DOHH2 (cell line): Measurements from ENCODE around the gene ZCRB1.

Source experiments
- CTCF ChIP-seq: fragments of 200-600 bp; sonication (generic); IDR thresholded peaks from one replicate; pipeline ENCODE4 v1.5.1; 2014; ENCODE audit warnings: antibody characterized with exemption, mild to moderate bottlenecking, low read depth, low read length; ENCODE audit not compliant: poor library complexity, severe bottlenecking
- EZH2phosphoT487 ChIP-seq: fragments of 200-600 bp; sonication (generic); IDR thresholded peaks from 2 replicates; pipeline ENCODE4 v1.6.1; 2017; ENCODE audit warnings: borderline replicate concordance, mild to moderate bottlenecking, antibody characterized with exemption, low read length, moderate library complexity, mixed read lengths

- TF ChIP-seq CTCF (no peak), EZH2phosphoT487 (no peak)
These were observed 26.2 kb downstream of the ZCRB1 start for GRCh38 chr12:42299392-42300308.
